ENCODE data around the gene LCP1.

The LCP1 gene

DNA sequence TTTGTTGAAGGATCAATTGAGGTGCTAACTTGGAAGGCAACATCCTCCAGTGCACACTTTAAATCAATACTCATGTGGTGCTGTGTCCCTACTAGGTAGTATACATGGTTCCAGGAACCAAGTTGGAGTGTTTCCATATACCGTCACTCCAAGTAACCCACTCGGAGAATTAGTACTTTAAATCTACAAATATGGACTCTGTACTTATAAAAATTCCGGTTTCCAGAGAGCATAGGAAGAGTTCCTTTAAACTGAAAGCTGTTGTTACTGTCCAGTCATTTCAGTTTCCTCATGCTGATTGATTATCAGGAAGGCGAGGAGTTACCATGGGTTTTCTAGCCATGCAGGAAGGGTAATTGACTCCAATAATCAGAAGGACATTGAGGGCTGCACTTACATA is 84.3 kb downstream of the LCP1 start:
- 95% methylated on average over 4 of the region's 4 CpGs for WGBS
- H3K36me3 ChIP-seq (ENCODE audit: insufficient read depth, low read length) = no peaks in the 10 kb centered on the region
- H3K4me3 ChIP-seq (ENCODE audit: low read length) = no peak overlapping the region
- no peak overlapping the region for H3K9ac ChIP-seq (ENCODE audit: low read depth, low read length)
- no peak overlapping the region for H3K27ac ChIP-seq (ENCODE audit: low read depth, low read length)
- H3K27me3 ChIP-seq (ENCODE audit: insufficient read depth, low read length) = no peaks in the 10 kb centered on the region
- no peaks in the 10 kb centered on the region for H3K4me1 ChIP-seq (ENCODE audit: insufficient read depth, low read length)
- H3K9me3 ChIP-seq (ENCODE audit: insufficient read depth, low read depth, low read length) = no peaks in the 10 kb centered on the region

DNA sequence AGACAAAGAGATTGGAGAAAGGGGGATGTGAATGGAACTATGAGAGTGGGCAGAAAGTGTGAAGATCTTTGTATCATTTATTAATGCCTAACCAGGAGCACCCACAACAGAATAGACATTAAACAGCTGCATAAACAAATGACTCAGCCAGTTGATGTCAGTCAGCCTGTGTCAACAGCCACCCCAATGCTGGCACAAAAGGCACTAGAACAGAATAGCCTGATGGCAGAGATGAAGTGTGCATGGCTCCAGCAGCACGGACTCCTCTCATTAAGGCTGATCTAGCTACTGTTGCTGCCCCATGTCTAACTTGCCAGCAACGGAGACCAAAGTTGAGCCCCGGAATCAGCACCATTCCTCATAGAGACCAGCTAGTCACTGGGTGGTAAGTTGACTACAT is 85.0 kb downstream of the LCP1 start:
- Histone ChIP-seq H3K4me3 (ENCODE audit: low read length) (no peak overlapping the region), H3K36me3 (ENCODE audit: insufficient read depth, low read length) (no peaks in the 10 kb centered on the region), H3K4me1 (ENCODE audit: insufficient read depth, low read length) (no peaks in the 10 kb centered on the region), H3K27ac (ENCODE audit: low read depth, low read length) (no peak overlapping the region), H3K27me3 (ENCODE audit: insufficient read depth, low read length) (no peaks in the 10 kb centered on the region), H3K9me3 (ENCODE audit: insufficient read depth, low read depth, low read length) (no peaks in the 10 kb centered on the region), H3K9ac (ENCODE audit: low read depth, low read length) (no peak overlapping the region)
- WGBS = 90% methylated on average over 3 of the region's 3 CpGs

DNA sequence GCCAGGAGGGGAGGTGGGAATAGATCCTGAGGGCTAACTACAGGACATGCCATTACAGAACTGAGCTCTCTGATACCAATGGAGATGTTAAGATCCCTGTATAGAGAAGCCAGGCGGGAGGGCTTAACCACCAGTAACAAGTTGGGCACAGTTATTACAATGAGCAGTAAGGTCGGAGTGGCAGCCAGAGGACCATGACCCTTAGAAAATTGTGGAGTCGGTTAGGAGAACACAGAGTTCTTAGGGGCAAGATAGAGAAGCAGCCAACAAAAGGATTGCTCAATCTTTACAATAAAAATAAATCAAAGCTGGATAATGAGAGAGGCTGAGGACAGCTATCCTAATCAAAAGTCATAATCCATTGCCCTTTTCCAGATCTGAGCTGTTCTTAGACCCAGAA is 87.5 kb downstream of the LCP1 start:
- Histone ChIP-seq H3K4me1 (ENCODE audit: insufficient read depth, low read length) (no peaks in the 10 kb centered on the region), H3K36me3 (ENCODE audit: insufficient read depth, low read length) (no peaks in the 10 kb centered on the region), H3K27me3 (ENCODE audit: insufficient read depth, low read length) (no peaks in the 10 kb centered on the region), H3K4me3 (ENCODE audit: low read length) (no peak overlapping the region), H3K9ac (ENCODE audit: low read depth, low read length) (no peak overlapping the region), H3K9me3 (ENCODE audit: insufficient read depth, low read depth, low read length) (no peaks in the 10 kb centered on the region), H3K27ac (ENCODE audit: low read depth, low read length) (no peak overlapping the region)
- 95% methylated on average over 3 of the region's 3 CpGs for WGBS

DNA sequence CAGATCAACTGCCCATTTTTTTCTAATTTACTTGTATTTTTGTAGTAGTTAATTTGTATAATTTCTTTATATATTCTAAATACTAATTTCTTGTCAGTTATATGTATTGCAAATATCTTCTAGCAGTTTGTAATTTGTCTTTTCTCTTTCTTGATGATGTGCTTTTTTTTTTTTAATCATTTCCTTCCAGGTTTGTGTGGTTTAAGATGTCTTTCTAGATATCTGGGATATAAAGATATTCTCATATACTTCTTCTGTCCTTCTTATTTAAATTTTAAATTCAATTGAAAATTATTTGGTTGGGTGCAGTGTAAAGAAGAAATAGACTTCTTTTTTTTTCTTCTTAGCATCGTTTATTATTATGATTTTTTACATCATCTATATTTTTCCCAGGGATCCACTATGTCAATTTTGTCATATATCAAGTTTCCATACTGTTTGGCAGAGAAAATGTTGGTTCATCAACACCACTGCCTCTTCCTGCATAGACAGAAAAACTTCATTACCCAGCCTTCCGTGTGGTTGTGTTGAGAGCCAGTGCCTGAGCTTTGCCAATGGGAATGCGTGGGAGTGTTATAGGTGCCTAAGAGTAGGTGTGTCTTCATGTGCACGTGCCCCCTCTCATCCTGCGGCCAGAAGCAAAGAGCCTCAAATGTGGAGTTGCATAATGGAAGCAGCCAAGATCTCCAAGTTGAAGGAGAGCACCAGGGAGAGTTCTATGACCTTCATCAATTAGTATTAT is 93.0 kb downstream of the LCP1 start:
- Histone ChIP-seq H3K36me3 (ENCODE audit: insufficient read depth, low read length) (no peaks in the 10 kb centered on the region), H3K27me3 (ENCODE audit: insufficient read depth, low read length) (no peaks in the 10 kb centered on the region), H3K27ac (ENCODE audit: low read depth, low read length) (no peak overlapping the region), H3K4me1 (ENCODE audit: insufficient read depth, low read length) (no peaks in the 10 kb centered on the region), H3K9me3 (ENCODE audit: insufficient read depth, low read depth, low read length) (no peaks in the 10 kb centered on the region), H3K9ac (ENCODE audit: low read depth, low read length) (no peak overlapping the region), H3K4me3 (ENCODE audit: low read length) (no peak overlapping the region)
- 82% methylated on average over 4 of the region's 5 CpGs for WGBS

DNA sequence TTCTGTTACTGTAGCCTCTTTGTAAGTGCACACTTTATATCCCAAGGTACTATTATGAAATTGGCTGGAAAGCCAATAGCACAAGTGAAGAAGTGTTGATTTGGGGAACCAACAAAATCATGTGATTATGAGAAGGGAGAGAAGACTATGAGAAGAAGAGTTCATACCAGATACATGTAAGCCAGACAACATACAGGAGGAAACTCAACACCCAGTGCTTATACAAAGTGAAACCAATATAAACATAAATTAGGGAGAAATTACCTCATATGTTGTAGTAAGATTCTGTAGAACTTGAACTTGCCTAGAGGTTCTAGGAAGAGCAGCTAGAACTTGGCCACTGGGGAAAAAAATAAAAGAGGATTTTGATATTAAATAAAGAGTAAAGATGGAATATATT is 94.5 kb downstream of the LCP1 start:
- H3K36me3 ChIP-seq (ENCODE audit: insufficient read depth, low read length) = no peaks in the 10 kb centered on the region
- H3K9me3 ChIP-seq (ENCODE audit: insufficient read depth, low read depth, low read length) = no peaks in the 10 kb centered on the region

DNA sequence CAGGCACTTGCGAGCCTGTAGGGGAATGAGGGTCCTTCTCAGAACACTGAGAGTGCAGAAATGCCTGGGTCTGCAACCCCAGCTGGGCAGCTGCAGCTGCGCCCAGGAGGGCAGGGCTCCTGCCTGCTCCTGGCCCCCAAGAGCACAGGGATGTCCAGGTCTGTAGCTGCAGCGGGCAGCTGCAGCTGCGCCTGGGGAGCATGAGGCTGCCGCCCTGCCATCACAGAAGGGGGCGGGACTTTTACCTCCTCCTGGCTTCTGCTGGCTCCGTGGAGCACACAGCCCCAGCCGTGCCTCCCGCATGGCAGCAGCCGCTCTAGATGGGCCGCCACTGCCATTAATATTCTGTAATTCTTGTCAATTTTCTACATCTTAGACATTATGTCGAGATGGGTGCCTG is 95.0 kb downstream of the LCP1 start:
- Histone ChIP-seq H3K9me3 (ENCODE audit: insufficient read depth, low read depth, low read length) (no peaks in the 10 kb centered on the region), H3K36me3 (ENCODE audit: insufficient read depth, low read length) (no peaks in the 10 kb centered on the region), H3K4me1 (ENCODE audit: insufficient read depth, low read length) (no peaks in the 10 kb centered on the region), H3K27me3 (ENCODE audit: insufficient read depth, low read length) (no peaks in the 10 kb centered on the region), H3K9ac (ENCODE audit: low read depth, low read length) (no peak overlapping the region), H3K27ac (ENCODE audit: low read depth, low read length) (no peak overlapping the region), H3K4me3 (ENCODE audit: low read length) (no peak overlapping the region)
- 92% methylated on average over 12 of the region's 12 CpGs for WGBS

More for the DNA sequence above, 94.5 kb downstream of the LCP1 start:
- no peak overlapping the region for H3K27ac ChIP-seq (ENCODE audit: low read depth, low read length)
- H3K27me3 ChIP-seq (ENCODE audit: insufficient read depth, low read length) = no peaks in the 10 kb centered on the region
- no peak overlapping the region for H3K9ac ChIP-seq (ENCODE audit: low read depth, low read length)
- H3K4me1 ChIP-seq (ENCODE audit: insufficient read depth, low read length) = no peaks in the 10 kb centered on the region
- H3K4me3 ChIP-seq (ENCODE audit: low read length) = no peak overlapping the region

DNA sequence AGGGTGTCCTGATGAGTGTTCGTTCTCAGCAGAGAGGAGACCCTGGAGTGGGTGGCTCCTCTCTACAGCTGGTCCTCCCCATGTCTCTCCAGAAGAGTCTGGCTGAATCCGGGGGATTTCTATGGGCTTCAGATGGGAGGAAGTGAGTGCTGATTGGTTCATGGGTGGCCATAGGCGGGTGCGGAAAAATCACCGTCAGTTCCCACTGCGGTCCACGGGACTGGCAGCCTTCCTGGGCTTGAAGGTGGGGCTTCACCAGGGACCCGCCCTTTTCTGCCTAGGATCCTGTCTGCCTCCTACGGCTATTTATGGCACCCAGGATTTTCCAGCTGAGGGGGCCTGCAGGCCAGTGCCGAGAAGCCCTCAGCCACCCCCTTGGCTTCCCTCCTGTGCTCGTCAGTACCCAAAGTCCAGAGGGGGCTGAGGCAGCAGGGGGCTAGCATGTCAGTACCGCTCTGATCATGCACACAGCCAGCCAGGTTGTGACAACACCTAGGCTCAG is 95.5 kb downstream of the LCP1 start:
- no peaks in the 10 kb centered on the region for H3K36me3 ChIP-seq (ENCODE audit: insufficient read depth, low read length)
- no peaks in the 10 kb centered on the region for H3K27me3 ChIP-seq (ENCODE audit: insufficient read depth, low read length)

DNA sequence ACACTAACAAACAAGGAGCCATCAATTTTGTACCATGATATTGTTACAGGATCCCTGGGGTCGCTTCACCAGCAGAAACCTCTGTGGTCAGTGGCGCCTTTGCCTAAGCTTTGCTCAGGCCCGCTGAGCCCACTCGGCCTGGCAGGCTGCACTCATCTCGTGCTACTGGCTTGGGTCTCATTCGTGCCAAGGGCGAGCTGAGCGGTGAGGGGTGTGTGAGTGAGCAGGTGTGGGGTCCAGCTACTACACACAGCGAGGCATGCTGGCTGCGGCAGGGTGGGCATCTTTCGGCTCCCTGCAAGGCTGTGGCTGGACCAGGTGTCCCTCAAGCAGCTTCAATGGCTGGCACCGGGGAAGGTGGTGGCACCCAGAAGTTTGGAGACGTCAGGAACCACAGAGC is 96.2 kb downstream of the LCP1 start:
- 96% methylated on average over 13 of the region's 13 CpGs for WGBS
- no peak overlapping the region for H3K4me3 ChIP-seq (ENCODE audit: low read length)
- H3K4me1 ChIP-seq (ENCODE audit: insufficient read depth, low read length) = no peaks in the 10 kb centered on the region
- H3K9me3 ChIP-seq (ENCODE audit: insufficient read depth, low read depth, low read length) = no peaks in the 10 kb centered on the region
- no peak overlapping the region for H3K9ac ChIP-seq (ENCODE audit: low read depth, low read length)
- no peaks in the 10 kb centered on the region for H3K36me3 ChIP-seq (ENCODE audit: insufficient read depth, low read length)
- H3K27ac ChIP-seq (ENCODE audit: low read depth, low read length) = no peak overlapping the region
- H3K27me3 ChIP-seq (ENCODE audit: insufficient read depth, low read length) = no peaks in the 10 kb centered on the region

More for the DNA sequence above, 95.5 kb downstream of the LCP1 start:
- no peaks in the 10 kb centered on the region for H3K9me3 ChIP-seq (ENCODE audit: insufficient read depth, low read depth, low read length)
- no peak overlapping the region for H3K9ac ChIP-seq (ENCODE audit: low read depth, low read length)
- WGBS = 88% methylated on average over 12 of the region's 12 CpGs
- no peak overlapping the region for H3K27ac ChIP-seq (ENCODE audit: low read depth, low read length)
- no peak overlapping the region for H3K4me3 ChIP-seq (ENCODE audit: low read length)
- no peaks in the 10 kb centered on the region for H3K4me1 ChIP-seq (ENCODE audit: insufficient read depth, low read length)

DNA sequence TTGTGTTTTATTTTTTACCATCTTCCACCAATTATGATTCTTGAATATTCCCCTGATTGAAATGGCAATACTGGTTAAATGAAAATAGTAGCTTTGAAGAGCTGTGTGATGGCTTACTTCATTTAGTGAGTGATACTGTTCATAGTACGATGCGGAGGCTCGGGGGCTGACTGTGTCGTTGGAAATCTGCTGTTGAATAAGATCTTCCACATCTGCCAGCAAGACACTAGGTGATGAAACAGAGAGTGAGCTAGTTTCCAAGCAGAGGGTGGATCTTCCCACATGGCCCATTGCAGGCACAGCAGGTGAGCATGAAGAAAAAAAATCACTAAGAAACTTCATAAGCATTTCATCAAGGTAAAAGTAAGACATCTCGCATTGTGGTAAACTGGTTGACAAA is 99.7 kb downstream of the LCP1 start:
- 96% methylated on average over 5 of the region's 5 CpGs for WGBS
- Histone ChIP-seq H3K4me3 (ENCODE audit: low read length) (no peak overlapping the region), H3K27ac (ENCODE audit: low read depth, low read length) (no peak overlapping the region), H3K4me1 (ENCODE audit: insufficient read depth, low read length) (no peaks in the 10 kb centered on the region), H3K36me3 (ENCODE audit: insufficient read depth, low read length) (no peaks in the 10 kb centered on the region), H3K9me3 (ENCODE audit: insufficient read depth, low read depth, low read length) (no peaks in the 10 kb centered on the region), H3K9ac (ENCODE audit: low read depth, low read length) (no peak overlapping the region), H3K27me3 (ENCODE audit: insufficient read depth, low read length) (no peaks in the 10 kb centered on the region)

DNA sequence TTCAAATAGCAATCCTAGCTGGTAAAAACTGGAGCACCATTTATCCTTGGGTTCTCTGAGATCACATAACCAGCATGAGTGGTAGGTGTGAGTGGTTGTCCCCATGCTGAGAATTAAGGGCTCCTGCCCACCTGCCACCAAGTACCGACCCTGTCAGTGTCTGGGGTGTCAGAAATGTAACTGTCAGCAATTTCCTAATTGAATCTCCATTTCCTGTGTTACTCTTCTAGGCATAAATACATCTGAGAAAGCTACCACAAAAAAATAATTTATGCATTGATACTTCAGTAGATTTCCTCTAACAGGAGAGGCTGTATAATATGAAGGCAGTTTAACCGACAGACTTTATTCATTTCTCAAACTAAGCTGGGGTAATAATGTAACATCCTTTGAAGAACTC is 102.2 kb downstream of the LCP1 start:
- Histone ChIP-seq H3K27ac (ENCODE audit: low read depth, low read length) (no peak overlapping the region), H3K4me3 (ENCODE audit: low read length) (no peak overlapping the region), H3K36me3 (ENCODE audit: insufficient read depth, low read length) (no peaks in the 10 kb centered on the region), H3K27me3 (ENCODE audit: insufficient read depth, low read length) (no peaks in the 10 kb centered on the region), H3K9ac (ENCODE audit: low read depth, low read length) (no peak overlapping the region), H3K9me3 (ENCODE audit: insufficient read depth, low read depth, low read length) (no peaks in the 10 kb centered on the region), H3K4me1 (ENCODE audit: insufficient read depth, low read length) (no peaks in the 10 kb centered on the region)
- 88% methylated on average over 1 of the region's 2 CpGs for WGBS

DNA sequence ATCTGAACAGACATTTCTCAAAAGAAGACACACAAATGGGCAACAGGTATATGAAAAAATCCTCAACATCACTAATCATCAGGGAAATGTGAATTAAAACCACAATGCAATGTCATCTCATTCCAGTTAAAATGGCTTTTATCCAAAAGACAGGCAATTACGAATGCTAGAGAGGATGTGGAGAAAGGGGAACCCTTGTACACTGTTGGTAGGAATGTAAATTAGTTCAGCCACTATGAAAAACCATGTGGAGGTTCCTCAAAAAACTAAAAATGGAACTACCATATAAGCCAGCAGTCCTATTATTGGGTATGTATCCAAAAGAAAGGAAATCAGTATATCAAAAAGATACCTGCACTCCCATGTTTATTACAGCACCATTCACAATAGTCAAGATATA is 104.7 kb downstream of the LCP1 start:
- H3K4me3 ChIP-seq (ENCODE audit: low read length) = no peak overlapping the region
- H3K36me3 ChIP-seq (ENCODE audit: insufficient read depth, low read length) = no peaks in the 10 kb centered on the region
- H3K4me1 ChIP-seq (ENCODE audit: insufficient read depth, low read length) = no peaks in the 10 kb centered on the region
- no peak overlapping the region for H3K9ac ChIP-seq (ENCODE audit: low read depth, low read length)
- no peak overlapping the region for H3K27ac ChIP-seq (ENCODE audit: low read depth, low read length)
- H3K27me3 ChIP-seq (ENCODE audit: insufficient read depth, low read length) = peaks cover 2% of the 10 kb centered on the region; the same call in 1 of the 2 replicates
- H3K9me3 ChIP-seq (ENCODE audit: insufficient read depth, low read depth, low read length) = no peaks in the 10 kb centered on the region
- WGBS = 92% methylated on average over 1 of the region's 1 CpG

DNA sequence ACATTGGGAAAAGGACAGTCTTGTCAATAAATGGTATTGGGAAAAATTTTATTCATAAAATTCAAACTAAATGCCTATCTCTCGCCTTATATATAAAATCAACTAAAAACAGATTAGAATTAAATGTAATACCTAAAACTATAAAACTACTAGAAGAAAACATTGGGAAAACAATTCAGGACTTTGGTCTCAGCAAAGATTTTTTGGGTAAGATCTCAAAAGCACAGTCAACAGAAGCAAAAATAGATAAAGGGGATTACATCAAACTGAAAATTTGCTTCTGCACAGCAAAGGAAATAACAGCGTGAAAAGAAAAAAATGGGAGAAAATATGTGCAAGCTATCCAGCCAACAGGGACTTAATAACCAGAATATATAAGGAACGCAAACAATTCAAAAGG is 105.2 kb downstream of the LCP1 start:
- Histone ChIP-seq H3K27me3 (ENCODE audit: insufficient read depth, low read length) (peaks cover 2% of the 10 kb centered on the region; the same call in 1 of the 2 replicates), H3K9ac (ENCODE audit: low read depth, low read length) (no peak overlapping the region), H3K4me3 (ENCODE audit: low read length) (no peak overlapping the region), H3K4me1 (ENCODE audit: insufficient read depth, low read length) (no peaks in the 10 kb centered on the region), H3K36me3 (ENCODE audit: insufficient read depth, low read length) (no peaks in the 10 kb centered on the region), H3K27ac (ENCODE audit: low read depth, low read length) (no peak overlapping the region), H3K9me3 (ENCODE audit: insufficient read depth, low read depth, low read length) (no peaks in the 10 kb centered on the region)
- 88% methylated on average over 2 of the region's 3 CpGs for WGBS

Data from HUES64 (cell line).